H1 (cell line): ENCODE measurements around the gene PSKH1.

ENCODE experiments used
- CEBPB ChIP-seq: IDR thresholded peaks from 2 replicates; pipeline ENCODE4 v1.6.1; 2012; ENCODE audit warnings: low read depth, low read length
- CREB1 ChIP-seq: IDR thresholded peaks from 2 replicates; pipeline ENCODE4 v1.6.1; 2012; ENCODE audit warnings: inconsistent platforms
- EP300 ChIP-seq, 2 experiments: IDR thresholded peaks; 1 replicate in 1 of 2; 2 replicates in 1 of 2; pipeline ENCODE4 v1.6.1; 2011 to 2012; ENCODE audit warnings: low read depth in 2 of 2, low read length in 2 of 2, mild to moderate bottlenecking in 2 of 2, borderline replicate concordance in 1 of 2, inconsistent platforms in 1 of 2, moderate library complexity in 1 of 2
- GABPA ChIP-seq: IDR thresholded peaks from 2 replicates; pipeline ENCODE4 v1.6.1; 2011; ENCODE audit warnings: mild to moderate bottlenecking, low read length, moderate library complexity, borderline replicate concordance; ENCODE audit not compliant: insufficient read depth
- JUN ChIP-seq: IDR thresholded peaks from 2 replicates; pipeline ENCODE4 v1.6.1; 2011; ENCODE audit warnings: low read depth, mild to moderate bottlenecking, improper control_type of control experiment, low read length
- POLR2A ChIP-seq, 2 experiments: IDR thresholded peaks; 1 replicate in 1 of 2; 2 replicates in 1 of 2; pipeline ENCODE4 v1.6.1; 2011; ENCODE audit warnings: low read depth in 2 of 2, low read length in 2 of 2, mild to moderate bottlenecking in 2 of 2; ENCODE audit errors: control extremely low read depth in 1 of 2
- POLR2AphosphoS5 ChIP-seq: IDR thresholded peaks from 2 replicates; pipeline ENCODE4 v1.6.1; 2011; ENCODE audit warnings: low read depth, low read length
- SAP30 ChIP-seq: fragments of 300-600 bp; sonication (generic); IDR thresholded peaks from 2 replicates; pipeline ENCODE4 v1.7.1; 2012; ENCODE audit warnings: low read length, moderate library complexity, mild to moderate bottlenecking, inconsistent platforms; ENCODE audit not compliant: insufficient read depth, insufficient replicate concordance
- SIN3A ChIP-seq, 2 experiments: IDR thresholded peaks in 1 of 2; conservative IDR thresholded peaks in 1 of 2; 2 replicates each; pipeline ENCODE4 v1.6.1; 2011 to 2012; ENCODE audit warnings: low read length in 2 of 2, improper control_type of control experiment in 1 of 2, low read depth in 1 of 2, mild to moderate bottlenecking in 1 of 2
- TF ChIP-seq, protein P1 (sequence below), 3 experiments: IDR thresholded peaks; 1 replicate in 2 of 3; 2 replicates in 1 of 3; pipeline versions ENCODE4 v1.5.1 to v1.6.1; 2011; ENCODE audit warnings: low read length in 3 of 3, mild to moderate bottlenecking in 3 of 3, inconsistent platforms in 2 of 3, low read depth in 1 of 3, moderate library complexity in 1 of 3; ENCODE audit not compliant: insufficient read depth in 1 of 3; ENCODE audit errors: control extremely low read depth in 1 of 3
- TF ChIP-seq, protein P2 (sequence below): IDR thresholded peaks from 2 replicates; pipeline ENCODE4 v1.6.1; 2012; ENCODE audit warnings: inconsistent platforms

DNA sequence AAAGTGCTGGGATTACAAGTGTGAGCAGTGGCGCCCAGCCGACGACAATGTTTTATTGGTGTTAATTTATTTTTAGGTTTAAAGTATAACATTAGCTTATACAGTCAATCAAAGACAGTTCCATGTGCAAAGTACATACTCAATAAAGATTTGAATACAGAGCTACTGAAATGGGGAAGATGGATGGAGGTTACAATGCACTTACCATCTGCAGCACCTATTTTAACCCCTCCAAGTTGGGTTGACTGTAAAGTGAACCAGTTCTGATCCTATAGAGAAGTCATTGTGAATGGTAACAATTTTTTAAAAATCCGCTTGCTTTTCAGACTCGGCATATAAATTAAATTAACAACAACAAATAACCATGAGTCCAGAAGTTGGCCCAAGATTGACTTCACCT is 679 bp upstream of the PSKH1 start:
- TF ChIP-seq EP300 (IDR thresholded peaks at IDR 0.05; ENCODE audit: borderline replicate concordance in 1 of 2, low read depth in 2 of 2, low read length in 2 of 2) (no peak), SIN3A (conservative IDR thresholded peaks at IDR 0.05 in 1 of 2, IDR thresholded peaks at IDR 0.05 in 1 of 2; ENCODE audit: low read depth in 1 of 2, low read length in 2 of 2) (no peak), POLR2A (IDR thresholded peaks at IDR 0.05; ENCODE audit: control extremely low read depth in 1 of 2, low read depth in 2 of 2, low read length in 2 of 2) (no peak), CEBPB (no peak), SAP30 (no peak), JUN (no peak), POLR2AphosphoS5 (no peak), GABPA (no peak), CREB1 (no peak)
- TF ChIP-seq, protein P1, sequence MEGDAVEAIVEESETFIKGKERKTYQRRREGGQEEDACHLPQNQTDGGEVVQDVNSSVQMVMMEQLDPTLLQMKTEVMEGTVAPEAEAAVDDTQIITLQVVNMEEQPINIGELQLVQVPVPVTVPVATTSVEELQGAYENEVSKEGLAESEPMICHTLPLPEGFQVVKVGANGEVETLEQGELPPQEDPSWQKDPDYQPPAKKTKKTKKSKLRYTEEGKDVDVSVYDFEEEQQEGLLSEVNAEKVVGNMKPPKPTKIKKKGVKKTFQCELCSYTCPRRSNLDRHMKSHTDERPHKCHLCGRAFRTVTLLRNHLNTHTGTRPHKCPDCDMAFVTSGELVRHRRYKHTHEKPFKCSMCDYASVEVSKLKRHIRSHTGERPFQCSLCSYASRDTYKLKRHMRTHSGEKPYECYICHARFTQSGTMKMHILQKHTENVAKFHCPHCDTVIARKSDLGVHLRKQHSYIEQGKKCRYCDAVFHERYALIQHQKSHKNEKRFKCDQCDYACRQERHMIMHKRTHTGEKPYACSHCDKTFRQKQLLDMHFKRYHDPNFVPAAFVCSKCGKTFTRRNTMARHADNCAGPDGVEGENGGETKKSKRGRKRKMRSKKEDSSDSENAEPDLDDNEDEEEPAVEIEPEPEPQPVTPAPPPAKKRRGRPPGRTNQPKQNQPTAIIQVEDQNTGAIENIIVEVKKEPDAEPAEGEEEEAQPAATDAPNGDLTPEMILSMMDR (IDR thresholded peaks at IDR 0.05; ENCODE audit: control extremely low read depth in 1 of 3, insufficient read depth in 1 of 3, low read depth in 1 of 3, low read length in 3 of 3): no peak
- TF ChIP-seq, protein P2, sequence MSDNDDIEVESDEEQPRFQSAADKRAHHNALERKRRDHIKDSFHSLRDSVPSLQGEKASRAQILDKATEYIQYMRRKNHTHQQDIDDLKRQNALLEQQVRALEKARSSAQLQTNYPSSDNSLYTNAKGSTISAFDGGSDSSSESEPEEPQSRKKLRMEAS: no peak
